ENCODE results near the gene KCNC3.

DNA sequence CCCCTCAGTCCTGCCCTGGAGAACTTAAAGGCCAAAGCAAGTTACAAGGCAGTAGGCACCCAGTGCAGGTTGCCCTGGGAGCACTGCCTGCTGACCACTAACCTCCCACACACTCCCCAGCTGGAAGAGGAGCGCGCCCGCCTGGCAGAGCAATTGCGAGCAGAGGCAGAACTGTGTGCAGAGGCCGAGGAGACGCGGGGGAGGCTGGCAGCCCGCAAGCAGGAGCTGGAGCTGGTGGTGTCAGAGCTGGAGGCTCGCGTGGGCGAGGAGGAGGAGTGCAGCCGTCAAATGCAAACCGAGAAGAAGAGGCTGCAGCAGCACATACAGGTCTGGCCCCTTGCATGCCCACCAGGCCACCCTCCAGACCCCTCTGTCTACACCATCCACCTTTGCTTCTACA, 61.1 kb downstream of the KCNC3 start:
- TF ChIP-seq, protein P1, sequence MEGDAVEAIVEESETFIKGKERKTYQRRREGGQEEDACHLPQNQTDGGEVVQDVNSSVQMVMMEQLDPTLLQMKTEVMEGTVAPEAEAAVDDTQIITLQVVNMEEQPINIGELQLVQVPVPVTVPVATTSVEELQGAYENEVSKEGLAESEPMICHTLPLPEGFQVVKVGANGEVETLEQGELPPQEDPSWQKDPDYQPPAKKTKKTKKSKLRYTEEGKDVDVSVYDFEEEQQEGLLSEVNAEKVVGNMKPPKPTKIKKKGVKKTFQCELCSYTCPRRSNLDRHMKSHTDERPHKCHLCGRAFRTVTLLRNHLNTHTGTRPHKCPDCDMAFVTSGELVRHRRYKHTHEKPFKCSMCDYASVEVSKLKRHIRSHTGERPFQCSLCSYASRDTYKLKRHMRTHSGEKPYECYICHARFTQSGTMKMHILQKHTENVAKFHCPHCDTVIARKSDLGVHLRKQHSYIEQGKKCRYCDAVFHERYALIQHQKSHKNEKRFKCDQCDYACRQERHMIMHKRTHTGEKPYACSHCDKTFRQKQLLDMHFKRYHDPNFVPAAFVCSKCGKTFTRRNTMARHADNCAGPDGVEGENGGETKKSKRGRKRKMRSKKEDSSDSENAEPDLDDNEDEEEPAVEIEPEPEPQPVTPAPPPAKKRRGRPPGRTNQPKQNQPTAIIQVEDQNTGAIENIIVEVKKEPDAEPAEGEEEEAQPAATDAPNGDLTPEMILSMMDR (IDR thresholded peaks at IDR 0.05; ENCODE audit: insufficient read depth, low read depth, low read length) = no peak
- TF ChIP-seq EZH2 (IDR thresholded peaks at IDR 0.05; ENCODE audit: insufficient read depth, low read length) = no peak
